Measurements from ENCODE around the gene RPAIN. TPM values are rescaled to one million over a fixed set of nuclear protein-coding genes. Genes with fewer than 3 reads are reported as not detected.

RPAIN gene
- total and polyA plus RNA-seq, 10 of the 15 experiments (the other 5 are each of a cell fraction or from before 2014, with no cell fraction given), result 45.8 to 109 (median 70.5) TPM

- H3K4me1 ChIP-seq (ENCODE audit: control insufficient read depth, insufficient read depth, low read length), result no peaks in the 10 kb centered on the region
- DNase-seq (ENCODE audit: low read depth, low spot score) (no peak), FAIRE-seq (no peak), ATAC-seq (no peak)
- 97% methylated on average over 4 of the region's 4 CpGs for whole genome bisulfite sequencing (ENCODE audit: insufficient coverage, insufficient replicate concordance, low lambda C conversion rate, missing lambda C conversion rate)
- no peak overlapping the region for H3K9ac ChIP-seq (ENCODE audit: control insufficient read depth, insufficient read depth, low read length)
- no TSS peak for BruUV-seq (replicated peaks)
- H3K36me3 ChIP-seq (ENCODE audit: control insufficient read depth in 2 of 2, insufficient read depth in 2 of 2, low read length in 1 of 2), result peaks cover 9 to 33% of the 10 kb centered on the region in 2 experiments; a peak in 3 of 4 replicates
- no peaks in the 10 kb centered on the region for H3K27me3 ChIP-seq (replicated peaks in 1 of 2; ENCODE audit: control insufficient read depth in 2 of 2, insufficient read depth in 2 of 2, low read length in 1 of 2)
- intact Hi-C loops (cut with micrococcal nuclease; ENCODE audit: unreplicated experiment) (no loop called here), in situ Hi-C loops (cut with MboI) (no loop called here)
- H3K4me3 ChIP-seq, result no peak overlapping the region
- ChIA-PET CTCF (no interaction called here), POLR2A (no interaction called here), SMC1A (ENCODE audit: uncharacterized antibody, unreplicated experiment) (no interaction called here), RAD21 (ENCODE audit: unreplicated experiment) (no interaction called here)
- no peak overlapping the region for H3K27ac ChIP-seq (ENCODE audit: control insufficient read depth, insufficient read depth)
- H3K79me2 ChIP-seq (ENCODE audit: control insufficient read depth, insufficient read depth, low read length), result peaks cover 15% of the 10 kb centered on the region
- H2AFZ ChIP-seq (ENCODE audit: control insufficient read depth, low read depth, low read length), result no peak overlapping the region
- 0 out of 2 replicates have a peak, but pooled peaks cover 1% of the 10 kb centered on the region for H4K20me1 ChIP-seq (ENCODE audit: control insufficient read depth, insufficient read depth)
- no peaks in the 10 kb centered on the region for H3K9me3 ChIP-seq (replicated peaks; ENCODE audit: control insufficient read depth, insufficient read depth, low read length)
- TF ChIP-seq, protein P1, sequence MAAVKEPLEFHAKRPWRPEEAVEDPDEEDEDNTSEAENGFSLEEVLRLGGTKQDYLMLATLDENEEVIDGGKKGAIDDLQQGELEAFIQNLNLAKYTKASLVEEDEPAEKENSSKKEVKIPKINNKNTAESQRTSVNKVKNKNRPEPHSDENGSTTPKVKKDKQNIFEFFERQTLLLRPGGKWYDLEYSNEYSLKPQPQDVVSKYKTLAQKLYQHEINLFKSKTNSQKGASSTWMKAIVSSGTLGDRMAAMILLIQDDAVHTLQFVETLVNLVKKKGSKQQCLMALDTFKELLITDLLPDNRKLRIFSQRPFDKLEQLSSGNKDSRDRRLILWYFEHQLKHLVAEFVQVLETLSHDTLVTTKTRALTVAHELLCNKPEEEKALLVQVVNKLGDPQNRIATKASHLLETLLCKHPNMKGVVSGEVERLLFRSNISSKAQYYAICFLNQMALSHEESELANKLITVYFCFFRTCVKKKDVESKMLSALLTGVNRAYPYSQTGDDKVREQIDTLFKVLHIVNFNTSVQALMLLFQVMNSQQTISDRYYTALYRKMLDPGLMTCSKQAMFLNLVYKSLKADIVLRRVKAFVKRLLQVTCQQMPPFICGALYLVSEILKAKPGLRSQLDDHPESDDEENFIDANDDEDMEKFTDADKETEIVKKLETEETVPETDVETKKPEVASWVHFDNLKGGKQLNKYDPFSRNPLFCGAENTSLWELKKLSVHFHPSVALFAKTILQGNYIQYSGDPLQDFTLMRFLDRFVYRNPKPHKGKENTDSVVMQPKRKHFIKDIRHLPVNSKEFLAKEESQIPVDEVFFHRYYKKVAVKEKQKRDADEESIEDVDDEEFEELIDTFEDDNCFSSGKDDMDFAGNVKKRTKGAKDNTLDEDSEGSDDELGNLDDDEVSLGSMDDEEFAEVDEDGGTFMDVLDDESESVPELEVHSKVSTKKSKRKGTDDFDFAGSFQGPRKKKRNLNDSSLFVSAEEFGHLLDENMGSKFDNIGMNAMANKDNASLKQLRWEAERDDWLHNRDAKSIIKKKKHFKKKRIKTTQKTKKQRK (IDR thresholded peaks at IDR 0.05; ENCODE audit: low read depth, low read length), result no peak
- no peak for TF ChIP-seq RAD21 (IDR thresholded peaks at IDR 0.05; ENCODE audit: insufficient read depth, low read depth, low read length)
- TF ChIP-seq, protein P2, sequence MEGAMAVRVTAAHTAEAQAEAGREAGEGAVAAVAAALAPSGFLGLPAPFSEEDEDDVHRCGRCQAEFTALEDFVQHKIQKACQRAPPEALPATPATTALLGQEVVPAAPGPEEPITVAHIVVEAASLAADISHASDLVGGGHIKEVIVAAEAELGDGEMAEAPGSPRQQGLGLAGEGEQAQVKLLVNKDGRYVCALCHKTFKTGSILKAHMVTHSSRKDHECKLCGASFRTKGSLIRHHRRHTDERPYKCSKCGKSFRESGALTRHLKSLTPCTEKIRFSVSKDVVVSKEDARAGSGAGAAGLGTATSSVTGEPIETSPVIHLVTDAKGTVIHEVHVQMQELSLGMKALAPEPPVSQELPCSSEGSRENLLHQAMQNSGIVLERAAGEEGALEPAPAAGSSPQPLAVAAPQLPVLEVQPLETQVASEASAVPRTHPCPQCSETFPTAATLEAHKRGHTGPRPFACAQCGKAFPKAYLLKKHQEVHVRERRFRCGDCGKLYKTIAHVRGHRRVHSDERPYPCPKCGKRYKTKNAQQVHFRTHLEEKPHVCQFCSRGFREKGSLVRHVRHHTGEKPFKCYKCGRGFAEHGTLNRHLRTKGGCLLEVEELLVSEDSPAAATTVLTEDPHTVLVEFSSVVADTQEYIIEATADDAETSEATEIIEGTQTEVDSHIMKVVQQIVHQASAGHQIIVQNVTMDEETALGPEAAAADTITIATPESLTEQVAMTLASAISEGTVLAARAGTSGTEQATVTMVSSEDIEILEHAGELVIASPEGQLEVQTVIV (IDR thresholded peaks at IDR 0.05; ENCODE audit: borderline replicate concordance, partially characterized antibody), result no peak
- TF ChIP-seq, protein P3, sequence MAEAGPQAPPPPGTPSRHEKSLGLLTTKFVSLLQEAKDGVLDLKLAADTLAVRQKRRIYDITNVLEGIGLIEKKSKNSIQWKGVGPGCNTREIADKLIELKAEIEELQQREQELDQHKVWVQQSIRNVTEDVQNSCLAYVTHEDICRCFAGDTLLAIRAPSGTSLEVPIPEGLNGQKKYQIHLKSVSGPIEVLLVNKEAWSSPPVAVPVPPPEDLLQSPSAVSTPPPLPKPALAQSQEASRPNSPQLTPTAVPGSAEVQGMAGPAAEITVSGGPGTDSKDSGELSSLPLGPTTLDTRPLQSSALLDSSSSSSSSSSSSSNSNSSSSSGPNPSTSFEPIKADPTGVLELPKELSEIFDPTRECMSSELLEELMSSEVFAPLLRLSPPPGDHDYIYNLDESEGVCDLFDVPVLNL (IDR thresholded peaks at IDR 0.05; ENCODE audit: low read depth, low read length), result no peak
- no peak overlapping the region for H3K4me2 ChIP-seq (ENCODE audit: control insufficient read depth, insufficient read depth)
Observed at GRCh38 chr17:5478992-5479391, 59.0 kb downstream of the RPAIN start.
